ENCODE data around the gene ISG15.

ISG15 gene

GRCh38 chr1:1019122-1019999 is 6.1 kb downstream of the ISG15 start:
- Histone ChIP-seq H3K4me2 (ENCODE audit: low read depth, low read length, poor library complexity, severe bottlenecking) (peak overlapping the region; percentile 40), H3K27ac (ENCODE audit: low read depth, low read length) (no peak overlapping the region), H4K20me1 (ENCODE audit: low read depth, low read length) (no peaks in the 10 kb centered on the region), H3K4me3 (ENCODE audit: insufficient read depth, low read length, poor library complexity, severe bottlenecking) (peak overlapping the region; percentile 52), H2AFZ (ENCODE audit: low read depth, low read length, severe bottlenecking) (no peak overlapping the region), H3K9me2 (replicated peaks; ENCODE audit: insufficient read depth, low read length) (no peaks in the 10 kb centered on the region), H3K9me3 (ENCODE audit: insufficient read depth, low read length) (no peaks in the 10 kb centered on the region), H3K36me3 (ENCODE audit: low read length) (no peaks in the 10 kb centered on the region), H3F3A (ENCODE audit: insufficient read depth) (no peaks in the 10 kb centered on the region), H3K79me2 (ENCODE audit: insufficient read depth, low read length) (no peaks in the 10 kb centered on the region), H3K9ac (ENCODE audit: low read length) (no peak overlapping the region), H3K27me3 (ENCODE audit: low read length) (no peaks in the 10 kb centered on the region)
- TF ChIP-seq, protein P1, sequence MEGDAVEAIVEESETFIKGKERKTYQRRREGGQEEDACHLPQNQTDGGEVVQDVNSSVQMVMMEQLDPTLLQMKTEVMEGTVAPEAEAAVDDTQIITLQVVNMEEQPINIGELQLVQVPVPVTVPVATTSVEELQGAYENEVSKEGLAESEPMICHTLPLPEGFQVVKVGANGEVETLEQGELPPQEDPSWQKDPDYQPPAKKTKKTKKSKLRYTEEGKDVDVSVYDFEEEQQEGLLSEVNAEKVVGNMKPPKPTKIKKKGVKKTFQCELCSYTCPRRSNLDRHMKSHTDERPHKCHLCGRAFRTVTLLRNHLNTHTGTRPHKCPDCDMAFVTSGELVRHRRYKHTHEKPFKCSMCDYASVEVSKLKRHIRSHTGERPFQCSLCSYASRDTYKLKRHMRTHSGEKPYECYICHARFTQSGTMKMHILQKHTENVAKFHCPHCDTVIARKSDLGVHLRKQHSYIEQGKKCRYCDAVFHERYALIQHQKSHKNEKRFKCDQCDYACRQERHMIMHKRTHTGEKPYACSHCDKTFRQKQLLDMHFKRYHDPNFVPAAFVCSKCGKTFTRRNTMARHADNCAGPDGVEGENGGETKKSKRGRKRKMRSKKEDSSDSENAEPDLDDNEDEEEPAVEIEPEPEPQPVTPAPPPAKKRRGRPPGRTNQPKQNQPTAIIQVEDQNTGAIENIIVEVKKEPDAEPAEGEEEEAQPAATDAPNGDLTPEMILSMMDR (IDR thresholded peaks at IDR 0.05; ENCODE audit: insufficient read depth, low read length, poor library complexity, severe bottlenecking) = no peak
- no peak for TF ChIP-seq EZH2phosphoT487 (conservative IDR thresholded peaks at IDR 0.05; ENCODE audit: low read length)

DNA sequence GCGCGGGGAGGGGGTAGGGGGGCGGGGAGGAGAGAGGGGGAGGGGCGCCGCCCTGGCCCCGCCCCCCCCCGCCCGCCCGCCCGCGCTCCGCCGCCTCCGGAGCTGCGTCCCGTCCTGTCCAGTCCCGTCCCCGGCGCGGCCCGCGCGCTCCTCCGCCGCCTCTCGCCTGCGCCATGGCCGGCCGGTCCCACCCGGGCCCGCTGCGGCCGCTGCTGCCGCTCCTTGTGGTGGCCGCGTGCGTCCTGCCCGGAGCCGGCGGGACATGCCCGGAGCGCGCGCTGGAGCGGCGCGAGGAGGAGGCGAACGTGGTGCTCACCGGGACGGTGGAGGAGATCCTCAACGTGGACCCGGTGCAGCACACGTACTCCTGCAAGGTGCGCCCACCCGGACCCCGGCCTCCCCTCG is 6.7 kb downstream of the ISG15 start, which contains the start of gene AGRN:
Gene AGRN, plus strand, starts transcription at position 121 of the 405 bp plus-strand sequence. Its CDS starts 53 bp downstream, at position 174.
- H2AFZ ChIP-seq (ENCODE audit: low read depth, low read length, severe bottlenecking) = no peak within 1 kb of the TSS

GRCh38 chr1:1020415-1021009 is 7.2 kb downstream of the ISG15 start:
- Histone ChIP-seq H3K9me2 (replicated peaks; ENCODE audit: insufficient read depth, low read length) (no peaks in the 10 kb centered on the region), H3K4me2 (ENCODE audit: low read depth, low read length, poor library complexity, severe bottlenecking) (no peak overlapping the region), H3K27ac (ENCODE audit: low read depth, low read length) (no peak overlapping the region), H3K9ac (ENCODE audit: low read length) (no peak overlapping the region), H3K9me3 (ENCODE audit: insufficient read depth, low read length) (no peaks in the 10 kb centered on the region), H3K79me2 (ENCODE audit: insufficient read depth, low read length) (no peaks in the 10 kb centered on the region), H3K27me3 (ENCODE audit: low read length) (no peaks in the 10 kb centered on the region), H2AFZ (ENCODE audit: low read depth, low read length, severe bottlenecking) (no peak overlapping the region), H4K20me1 (ENCODE audit: low read depth, low read length) (no peaks in the 10 kb centered on the region), H3F3A (ENCODE audit: insufficient read depth) (no peaks in the 10 kb centered on the region), H3K36me3 (ENCODE audit: low read length) (no peaks in the 10 kb centered on the region), H3K4me3 (ENCODE audit: insufficient read depth, low read length, poor library complexity, severe bottlenecking) (no peak overlapping the region)
- no peak for TF ChIP-seq EZH2phosphoT487 (conservative IDR thresholded peaks at IDR 0.05; ENCODE audit: low read length)
- TF ChIP-seq, protein P1 (IDR thresholded peaks at IDR 0.05; ENCODE audit: insufficient read depth, low read length, poor library complexity, severe bottlenecking) = no peak

More for the DNA sequence above, 6.7 kb downstream of the ISG15 start, which contains the start of gene AGRN:
- Histone ChIP-seq H3K9me3 (ENCODE audit: insufficient read depth, low read length) (no peaks in the 10 kb centered on the region), H4K20me1 (ENCODE audit: low read depth, low read length) (no peaks in the 10 kb centered on the region), H3K4me2 (ENCODE audit: low read depth, low read length, poor library complexity, severe bottlenecking) (peak within 1 kb of the TSS; percentile 40), H3K4me3 (ENCODE audit: insufficient read depth, low read length, poor library complexity, severe bottlenecking) (peak within 1 kb of the TSS; percentile 52), H3K27ac (ENCODE audit: low read depth, low read length) (no peak within 1 kb of the TSS), H3K79me2 (ENCODE audit: insufficient read depth, low read length) (no peaks in the 10 kb centered on the region), H3K36me3 (ENCODE audit: low read length) (no peaks in the 10 kb centered on the region), H3K27me3 (ENCODE audit: low read length) (no peaks in the 10 kb centered on the region), H3F3A (ENCODE audit: insufficient read depth) (no peaks in the 10 kb centered on the region), H3K9ac (ENCODE audit: low read length) (no peak within 1 kb of the TSS), H3K9me2 (replicated peaks; ENCODE audit: insufficient read depth, low read length) (no peaks in the 10 kb centered on the region)
- TF ChIP-seq, protein P1 (IDR thresholded peaks at IDR 0.05; ENCODE audit: insufficient read depth, low read length, poor library complexity, severe bottlenecking) = no peak
- TF ChIP-seq EZH2phosphoT487 (conservative IDR thresholded peaks at IDR 0.05; ENCODE audit: low read length) = no peak

All from SU-DHL-6 (cell line).